ENCODE results near the gene INTS6.

INTS6 gene

GRCh38 chr13:51326777-51327176, 126.1 kb downstream of the INTS6 start:
- no peak for DNase-seq (ENCODE audit: low read depth)
- TF ChIP-seq, protein P1, sequence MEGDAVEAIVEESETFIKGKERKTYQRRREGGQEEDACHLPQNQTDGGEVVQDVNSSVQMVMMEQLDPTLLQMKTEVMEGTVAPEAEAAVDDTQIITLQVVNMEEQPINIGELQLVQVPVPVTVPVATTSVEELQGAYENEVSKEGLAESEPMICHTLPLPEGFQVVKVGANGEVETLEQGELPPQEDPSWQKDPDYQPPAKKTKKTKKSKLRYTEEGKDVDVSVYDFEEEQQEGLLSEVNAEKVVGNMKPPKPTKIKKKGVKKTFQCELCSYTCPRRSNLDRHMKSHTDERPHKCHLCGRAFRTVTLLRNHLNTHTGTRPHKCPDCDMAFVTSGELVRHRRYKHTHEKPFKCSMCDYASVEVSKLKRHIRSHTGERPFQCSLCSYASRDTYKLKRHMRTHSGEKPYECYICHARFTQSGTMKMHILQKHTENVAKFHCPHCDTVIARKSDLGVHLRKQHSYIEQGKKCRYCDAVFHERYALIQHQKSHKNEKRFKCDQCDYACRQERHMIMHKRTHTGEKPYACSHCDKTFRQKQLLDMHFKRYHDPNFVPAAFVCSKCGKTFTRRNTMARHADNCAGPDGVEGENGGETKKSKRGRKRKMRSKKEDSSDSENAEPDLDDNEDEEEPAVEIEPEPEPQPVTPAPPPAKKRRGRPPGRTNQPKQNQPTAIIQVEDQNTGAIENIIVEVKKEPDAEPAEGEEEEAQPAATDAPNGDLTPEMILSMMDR (IDR thresholded peaks at IDR 0.05; ENCODE audit: insufficient read depth, low read depth, low read length, missing control alignments) = no peak
- H3K4me3 ChIP-seq (ENCODE audit: low read depth, low read length) = no peak overlapping the region

DNA sequence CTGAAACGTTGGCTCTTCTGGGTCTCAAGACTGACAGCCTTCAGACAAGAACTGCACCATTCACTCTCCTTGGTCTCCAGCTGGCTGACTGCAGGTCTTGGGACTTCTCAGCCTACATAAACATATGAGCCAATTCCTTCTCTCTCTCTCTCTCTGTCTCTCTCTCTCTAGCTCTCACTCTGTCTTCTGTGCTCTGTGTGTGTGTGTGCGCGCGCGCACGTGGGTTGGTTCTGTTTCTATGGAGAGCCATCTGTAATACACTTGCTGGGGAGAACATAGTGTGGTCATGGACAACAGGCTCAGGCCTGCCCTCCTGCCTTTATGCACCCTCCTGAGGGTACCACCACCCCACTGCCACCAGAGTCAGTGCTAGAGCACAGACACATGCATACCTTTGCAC, 127.0 kb downstream of the INTS6 start:
- TF ChIP-seq, protein P1 (IDR thresholded peaks at IDR 0.05; ENCODE audit: insufficient read depth, low read depth, low read length, missing control alignments) = no peak
- DNase-seq (ENCODE audit: low read depth) = no peak
- H3K4me3 ChIP-seq (ENCODE audit: low read depth, low read length) = no peak overlapping the region

GRCh38 chr13:51324714-51325420, 128.0 kb downstream of the INTS6 start:
- DNase-seq (ENCODE audit: low read depth) = peak; percentile 55
- TF ChIP-seq, protein P1 (IDR thresholded peaks at IDR 0.05; ENCODE audit: insufficient read depth, low read depth, low read length, missing control alignments) = no peak
- no peak overlapping the region for H3K4me3 ChIP-seq (ENCODE audit: low read depth, low read length)

- no peak overlapping the region for H3K4me3 ChIP-seq (ENCODE audit: low read depth, low read length)
- TF ChIP-seq, protein P1 (IDR thresholded peaks at IDR 0.05; ENCODE audit: insufficient read depth, low read depth, low read length, missing control alignments) = no peak
- no peak for DNase-seq (ENCODE audit: low read depth)
Measured at GRCh38 chr13:51323824-51324511, 128.9 kb downstream of the INTS6 start.

GRCh38 chr13:51322826-51323225, 130.0 kb downstream of the INTS6 start:
- no peak for DNase-seq (ENCODE audit: low read depth)
- TF ChIP-seq, protein P1 (IDR thresholded peaks at IDR 0.05; ENCODE audit: insufficient read depth, low read depth, low read length, missing control alignments) = no peak
- no peak overlapping the region for H3K4me3 ChIP-seq (ENCODE audit: low read depth, low read length)

- H3K4me3 ChIP-seq (ENCODE audit: low read depth, low read length) = no peak overlapping the region
- DNase-seq (ENCODE audit: low read depth) = no peak
- TF ChIP-seq, protein P1 (IDR thresholded peaks at IDR 0.05; ENCODE audit: insufficient read depth, low read depth, low read length, missing control alignments) = no peak
Measured at GRCh38 chr13:51321836-51322235, 131.0 kb downstream of the INTS6 start.

Data from GM12865 (cell line).